ENCODE measurements around the gene PCK1.

DNA sequence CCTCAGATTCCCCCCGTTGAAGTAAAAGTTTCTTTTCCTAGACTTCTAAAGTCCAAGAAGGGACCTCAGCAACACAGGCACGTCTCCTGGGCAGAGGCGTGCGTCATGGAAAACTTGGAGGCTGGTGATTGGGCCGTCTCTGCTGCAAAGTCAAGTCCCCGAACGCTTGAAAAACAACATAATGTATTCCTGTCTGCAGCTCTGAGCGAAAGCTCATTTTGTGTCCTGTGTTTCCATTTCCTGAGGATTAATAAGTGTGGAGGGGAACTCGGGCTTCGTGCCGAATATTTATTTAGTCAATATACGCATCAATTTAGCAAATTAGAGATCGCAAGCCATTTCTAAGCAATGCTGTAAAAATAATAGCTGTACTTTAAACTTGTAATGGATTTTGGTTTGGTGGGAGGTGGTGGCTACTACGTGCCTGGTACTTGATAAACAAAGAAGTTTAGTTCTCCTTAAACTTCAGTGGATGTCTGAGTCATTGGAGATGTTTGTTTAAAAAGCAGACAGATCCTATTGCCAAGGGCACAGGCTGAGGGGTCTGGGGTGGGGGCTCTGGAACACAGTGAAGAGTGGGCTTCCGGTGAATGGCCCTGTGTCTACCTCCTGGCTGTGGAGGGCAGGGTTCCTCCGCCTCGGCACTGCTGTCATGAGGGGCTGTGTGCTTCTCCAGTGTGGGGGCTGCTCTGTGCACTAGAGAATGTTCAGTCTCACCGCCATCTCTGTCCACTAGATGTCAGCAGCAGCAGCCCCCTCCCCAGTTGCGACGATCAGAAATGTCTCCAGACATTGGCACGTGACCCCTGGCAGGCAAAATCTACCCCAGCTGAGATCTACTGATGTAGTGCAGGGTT, 21.8 kb downstream of the PCK1 start:
- TF ChIP-seq, protein P1, sequence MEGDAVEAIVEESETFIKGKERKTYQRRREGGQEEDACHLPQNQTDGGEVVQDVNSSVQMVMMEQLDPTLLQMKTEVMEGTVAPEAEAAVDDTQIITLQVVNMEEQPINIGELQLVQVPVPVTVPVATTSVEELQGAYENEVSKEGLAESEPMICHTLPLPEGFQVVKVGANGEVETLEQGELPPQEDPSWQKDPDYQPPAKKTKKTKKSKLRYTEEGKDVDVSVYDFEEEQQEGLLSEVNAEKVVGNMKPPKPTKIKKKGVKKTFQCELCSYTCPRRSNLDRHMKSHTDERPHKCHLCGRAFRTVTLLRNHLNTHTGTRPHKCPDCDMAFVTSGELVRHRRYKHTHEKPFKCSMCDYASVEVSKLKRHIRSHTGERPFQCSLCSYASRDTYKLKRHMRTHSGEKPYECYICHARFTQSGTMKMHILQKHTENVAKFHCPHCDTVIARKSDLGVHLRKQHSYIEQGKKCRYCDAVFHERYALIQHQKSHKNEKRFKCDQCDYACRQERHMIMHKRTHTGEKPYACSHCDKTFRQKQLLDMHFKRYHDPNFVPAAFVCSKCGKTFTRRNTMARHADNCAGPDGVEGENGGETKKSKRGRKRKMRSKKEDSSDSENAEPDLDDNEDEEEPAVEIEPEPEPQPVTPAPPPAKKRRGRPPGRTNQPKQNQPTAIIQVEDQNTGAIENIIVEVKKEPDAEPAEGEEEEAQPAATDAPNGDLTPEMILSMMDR (IDR thresholded peaks at IDR 0.05; ENCODE audit: low read depth, low read length, missing input control): no peak
- TF ChIP-seq, protein P2, sequence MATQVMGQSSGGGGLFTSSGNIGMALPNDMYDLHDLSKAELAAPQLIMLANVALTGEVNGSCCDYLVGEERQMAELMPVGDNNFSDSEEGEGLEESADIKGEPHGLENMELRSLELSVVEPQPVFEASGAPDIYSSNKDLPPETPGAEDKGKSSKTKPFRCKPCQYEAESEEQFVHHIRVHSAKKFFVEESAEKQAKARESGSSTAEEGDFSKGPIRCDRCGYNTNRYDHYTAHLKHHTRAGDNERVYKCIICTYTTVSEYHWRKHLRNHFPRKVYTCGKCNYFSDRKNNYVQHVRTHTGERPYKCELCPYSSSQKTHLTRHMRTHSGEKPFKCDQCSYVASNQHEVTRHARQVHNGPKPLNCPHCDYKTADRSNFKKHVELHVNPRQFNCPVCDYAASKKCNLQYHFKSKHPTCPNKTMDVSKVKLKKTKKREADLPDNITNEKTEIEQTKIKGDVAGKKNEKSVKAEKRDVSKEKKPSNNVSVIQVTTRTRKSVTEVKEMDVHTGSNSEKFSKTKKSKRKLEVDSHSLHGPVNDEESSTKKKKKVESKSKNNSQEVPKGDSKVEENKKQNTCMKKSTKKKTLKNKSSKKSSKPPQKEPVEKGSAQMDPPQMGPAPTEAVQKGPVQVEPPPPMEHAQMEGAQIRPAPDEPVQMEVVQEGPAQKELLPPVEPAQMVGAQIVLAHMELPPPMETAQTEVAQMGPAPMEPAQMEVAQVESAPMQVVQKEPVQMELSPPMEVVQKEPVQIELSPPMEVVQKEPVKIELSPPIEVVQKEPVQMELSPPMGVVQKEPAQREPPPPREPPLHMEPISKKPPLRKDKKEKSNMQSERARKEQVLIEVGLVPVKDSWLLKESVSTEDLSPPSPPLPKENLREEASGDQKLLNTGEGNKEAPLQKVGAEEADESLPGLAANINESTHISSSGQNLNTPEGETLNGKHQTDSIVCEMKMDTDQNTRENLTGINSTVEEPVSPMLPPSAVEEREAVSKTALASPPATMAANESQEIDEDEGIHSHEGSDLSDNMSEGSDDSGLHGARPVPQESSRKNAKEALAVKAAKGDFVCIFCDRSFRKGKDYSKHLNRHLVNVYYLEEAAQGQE (IDR thresholded peaks at IDR 0.05): no peak
- TF ChIP-seq FOXA1 (IDR thresholded peaks at IDR 0.05) (no peak), RAD21 (IDR thresholded peaks at IDR 0.05) (peak in 1 of 2 donors; percentile 25), GABPA (IDR thresholded peaks at IDR 0.05 in 1 of 2, conservative IDR thresholded peaks at IDR 0.05 in 1 of 2) (no peak)
- TF ChIP-seq, protein P3, sequence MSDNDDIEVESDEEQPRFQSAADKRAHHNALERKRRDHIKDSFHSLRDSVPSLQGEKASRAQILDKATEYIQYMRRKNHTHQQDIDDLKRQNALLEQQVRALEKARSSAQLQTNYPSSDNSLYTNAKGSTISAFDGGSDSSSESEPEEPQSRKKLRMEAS (IDR thresholded peaks at IDR 0.05): no peak
- TF ChIP-seq, protein P4, sequence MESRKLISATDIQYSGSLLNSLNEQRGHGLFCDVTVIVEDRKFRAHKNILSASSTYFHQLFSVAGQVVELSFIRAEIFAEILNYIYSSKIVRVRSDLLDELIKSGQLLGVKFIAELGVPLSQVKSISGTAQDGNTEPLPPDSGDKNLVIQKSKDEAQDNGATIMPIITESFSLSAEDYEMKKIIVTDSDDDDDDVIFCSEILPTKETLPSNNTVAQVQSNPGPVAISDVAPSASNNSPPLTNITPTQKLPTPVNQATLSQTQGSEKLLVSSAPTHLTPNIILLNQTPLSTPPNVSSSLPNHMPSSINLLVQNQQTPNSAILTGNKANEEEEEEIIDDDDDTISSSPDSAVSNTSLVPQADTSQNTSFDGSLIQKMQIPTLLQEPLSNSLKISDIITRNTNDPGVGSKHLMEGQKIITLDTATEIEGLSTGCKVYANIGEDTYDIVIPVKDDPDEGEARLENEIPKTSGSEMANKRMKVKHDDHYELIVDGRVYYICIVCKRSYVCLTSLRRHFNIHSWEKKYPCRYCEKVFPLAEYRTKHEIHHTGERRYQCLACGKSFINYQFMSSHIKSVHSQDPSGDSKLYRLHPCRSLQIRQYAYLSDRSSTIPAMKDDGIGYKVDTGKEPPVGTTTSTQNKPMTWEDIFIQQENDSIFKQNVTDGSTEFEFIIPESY (IDR thresholded peaks at IDR 0.05): no peak
